Sciatic nerve (tissue), 2 donors: ENCODE data around the gene PFKFB4. TPM values are rescaled to one million over a fixed set of nuclear protein-coding genes. Genes with fewer than 3 reads are reported as not detected.
"Not testable (repeated sequence)": the region's sequence is repeated elsewhere in the genome, so short reads cannot be mapped to it uniquely, and the experiment has no call there.

ENCODE experiments used
- ATAC-seq: fragments of 200-7000 bp; cut with Tn5 transposase; one replicate; pipeline ENCODE4 v1.9.1; 2020; ENCODE audit warnings: mild to moderate bottlenecking, moderate library complexity
- DNase-seq: peaks from one replicate; pipeline ENCODE4 v3.0.0-alpha.2; 2020; ENCODE audit warnings: low spot score
- intact Hi-C: fragments of 100-400 bp; cut with DNase I; formaldehyde crosslinking; loops from one replicate; pipeline ENCODE4 v1.14.2; 2022
- total RNA-seq: library from RNA; stranded (reverse); fragmentation: NEBNext Ultra II Directional; extraction: Animal tissue kit (Norgen Biotek cat#: 25700); gene quantifications from one replicate; pipeline ENCODE4 v1.2.1, GENCODE V29; 2021
- donor health status: DM: no; HTN: no; CAD: no.
- donor health status: DM: no; HTN: no; CAD: no.

PFKFB4 gene
- total RNA-seq, 1 donor from 2014 or later: 7.9 TPM

GRCh38 chr3:48544141-48544540 lies 12.5 kb downstream of the PFKFB4 start:
- intact Hi-C loops: no loop called here
- no peak for DNase-seq
- no peak for ATAC-seq

- ATAC-seq: peak; percentile 80
- DNase-seq: no peak
- intact Hi-C loops: no loop called here
Measured at GRCh38 chr3:48543271-48543866, 13.2 kb downstream of the PFKFB4 start.

GRCh38 chr3:48538451-48538850 lies 18.2 kb downstream of the PFKFB4 start:
- DNase-seq (no peak), ATAC-seq (no peak)
- intact Hi-C loops: no loop called here

GRCh38 chr3:48536785-48537184 lies 19.8 kb downstream of the PFKFB4 start:
- DNase-seq: no peak
- ATAC-seq: no peak
- intact Hi-C loops: no loop called here

- intact Hi-C loops: no loop called here
- ATAC-seq (no peak), DNase-seq (no peak)
Measured at GRCh38 chr3:48536116-48536515, 20.5 kb downstream of the PFKFB4 start.

- ATAC-seq (no peak), DNase-seq (no peak)
- intact Hi-C loops: no loop called here
Measured at GRCh38 chr3:48535578-48535977, 21.0 kb downstream of the PFKFB4 start.

GRCh38 chr3:48532977-48533337 lies 23.6 kb downstream of the PFKFB4 start:
- DNase-seq: no peak

GRCh38 chr3:48532271-48532976 lies 24.2 kb downstream of the PFKFB4 start:
- ATAC-seq: no peak
- DNase-seq: no peak
- intact Hi-C loops: loop anchor here (2.0 kb wide), 1 partner anchor 60 kb away; no protein-coding TSS in a partner anchor

More at GRCh38 chr3:48532977-48533337, 23.6 kb downstream of the PFKFB4 start:
- intact Hi-C loops: loop anchor here (2.0 kb wide), 1 partner anchor 60 kb away; no protein-coding TSS in a partner anchor
- ATAC-seq: no peak

- ATAC-seq, intact Hi-C loops: not testable (repeated sequence)
Measured at GRCh38 chr3:48530701-48531100, 25.9 kb downstream of the PFKFB4 start.

GRCh38 chr3:48528754-48529153 lies 27.8 kb downstream of the PFKFB4 start:
- intact Hi-C loops: no loop called here
- ATAC-seq (peak; percentile 26), DNase-seq (no peak)

More at GRCh38 chr3:48530701-48531100, 25.9 kb downstream of the PFKFB4 start:
- not testable (repeated sequence) for DNase-seq

- ATAC-seq (no peak), DNase-seq (no peak)
- intact Hi-C loops: no loop called here
Measured at GRCh38 chr3:48528048-48528447, 28.6 kb downstream of the PFKFB4 start.

GRCh38 chr3:48524970-48525369 lies 31.6 kb downstream of the PFKFB4 start:
- DNase-seq (no peak), ATAC-seq (no peak)
- intact Hi-C loops: no loop called here

GRCh38 chr3:48521635-48522034 lies 35.0 kb downstream of the PFKFB4 start:
- intact Hi-C loops: no loop called here
- no peak for ATAC-seq
- DNase-seq: no peak

- DNase-seq (no peak), ATAC-seq (no peak)
- intact Hi-C loops: no loop called here
Measured at GRCh38 chr3:48519277-48519643, 37.3 kb downstream of the PFKFB4 start.

GRCh38 chr3:48518638-48519276 lies 37.8 kb downstream of the PFKFB4 start:
- intact Hi-C loops: no loop called here
- ATAC-seq (no peak), DNase-seq (no peak)

GRCh38 chr3:48518069-48518468 lies 38.5 kb downstream of the PFKFB4 start:
- no peak for DNase-seq
- ATAC-seq: no peak
- intact Hi-C loops: no loop called here

GRCh38 chr3:48516571-48516970 lies 40.0 kb downstream of the PFKFB4 start:
- ATAC-seq (no peak), DNase-seq (no peak)
- intact Hi-C loops: no loop called here

- intact Hi-C loops: no loop called here
- ATAC-seq (no peak), DNase-seq (no peak)
Measured at GRCh38 chr3:48514431-48515227, 42.0 kb downstream of the PFKFB4 start.

- intact Hi-C loops: no loop called here
- ATAC-seq (no peak), DNase-seq (no peak)
Measured at GRCh38 chr3:48511551-48511950, 45.1 kb downstream of the PFKFB4 start.
